ENCODE data around the gene DNAJB11.

Gene DNAJB11

GRCh38 chr3:186598794-186599141 lies 28.2 kb downstream of the DNAJB11 start:
- no peak for TF ChIP-seq CTCF (IDR thresholded peaks at IDR 0.05)
- DNase-seq = no peak
- Histone ChIP-seq H3K4me1 (no peaks in the 10 kb centered on the region), H3K27ac (no peak overlapping the region), H3K27me3 (no peaks in the 10 kb centered on the region), H3K36me3 (no peaks in the 10 kb centered on the region), H3K4me3 (no peak overlapping the region), H3K9me3 (no peaks in the 10 kb centered on the region)
- intact Hi-C loops (cut with DNase I; ENCODE audit: low total_unique reads) = no loop called here

DNA sequence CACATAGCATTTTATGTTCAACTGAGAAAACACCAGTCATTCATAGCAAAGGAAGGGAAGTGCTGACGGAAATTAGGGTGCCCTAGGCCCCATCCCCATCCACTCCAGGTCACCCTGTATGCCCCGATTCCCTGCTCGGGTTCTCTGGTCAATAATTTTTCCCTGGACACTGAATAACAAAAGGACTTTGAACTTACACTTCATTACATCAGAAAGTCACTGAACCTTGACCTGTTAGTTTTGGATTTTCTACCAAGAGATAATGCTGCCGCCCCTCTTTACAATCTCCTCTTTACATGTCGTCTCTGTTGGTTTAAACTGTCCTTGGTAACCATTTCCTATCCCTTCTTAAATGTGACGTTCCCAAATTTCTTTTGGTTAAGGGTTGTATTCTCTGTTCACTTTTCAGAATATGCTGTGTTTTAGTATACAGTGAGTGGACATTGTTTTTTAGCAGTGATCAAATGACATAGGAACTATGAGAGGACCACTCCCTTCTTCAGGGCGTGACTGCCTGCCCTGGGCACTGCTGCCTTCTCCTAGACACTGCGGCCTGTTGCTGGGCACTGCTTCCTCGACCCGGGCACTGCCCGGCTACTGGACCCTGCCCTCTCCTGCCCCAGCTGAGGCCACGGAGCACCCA lies 28.7 kb downstream of the DNAJB11 start:
- intact Hi-C loops (cut with DNase I; ENCODE audit: low total_unique reads) = no loop called here
- no peak for TF ChIP-seq CTCF (IDR thresholded peaks at IDR 0.05)
- no peaks in the 10 kb centered on the region for H3K9me3 ChIP-seq
- DNase-seq = no peak
- H3K4me1 ChIP-seq = no peaks in the 10 kb centered on the region
- no peaks in the 10 kb centered on the region for H3K36me3 ChIP-seq
- H3K4me3 ChIP-seq = no peak overlapping the region
- no peaks in the 10 kb centered on the region for H3K27me3 ChIP-seq
- H3K27ac ChIP-seq = no peak overlapping the region

GRCh38 chr3:186599785-186600166 lies 29.3 kb downstream of the DNAJB11 start:
- Histone ChIP-seq H3K9me3 (no peaks in the 10 kb centered on the region), H3K4me3 (no peak overlapping the region), H3K27me3 (no peaks in the 10 kb centered on the region), H3K27ac (no peak overlapping the region), H3K4me1 (no peaks in the 10 kb centered on the region), H3K36me3 (no peaks in the 10 kb centered on the region)
- intact Hi-C loops (cut with DNase I; ENCODE audit: low total_unique reads) = loop anchor here (10.0 kb wide), 1 partner anchor 1075 kb away; the partner anchor contains the start of gene SST
- DNase-seq = no peak
- TF ChIP-seq CTCF (IDR thresholded peaks at IDR 0.05) = no peak

DNA sequence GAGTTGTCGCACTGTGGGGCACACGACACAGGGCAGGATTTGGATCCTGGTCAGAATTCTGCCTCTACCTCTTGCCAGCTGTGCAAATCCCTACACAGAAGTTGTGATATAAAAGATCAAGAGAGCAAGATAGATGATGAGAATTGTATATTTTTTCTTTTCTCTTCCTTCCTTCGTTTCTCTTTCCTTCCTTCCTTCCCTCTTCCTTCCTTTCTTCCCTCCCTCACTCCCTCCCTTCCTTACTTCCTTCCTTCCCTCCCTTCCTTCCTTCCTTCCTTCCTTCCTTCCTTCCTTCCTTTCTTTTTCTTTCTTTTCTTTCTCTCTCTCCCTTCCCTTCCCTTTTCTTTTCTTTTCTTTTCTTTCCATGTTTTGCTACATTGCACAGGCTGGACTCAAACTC lies 30.4 kb downstream of the DNAJB11 start:
- H3K36me3 ChIP-seq = no peaks in the 10 kb centered on the region
- H3K4me3 ChIP-seq = no peak overlapping the region
- H3K27ac ChIP-seq = no peak overlapping the region
- H3K27me3 ChIP-seq = no peaks in the 10 kb centered on the region
- no peaks in the 10 kb centered on the region for H3K9me3 ChIP-seq
- DNase-seq = no peak
- intact Hi-C loops (cut with DNase I; ENCODE audit: low total_unique reads) = loop anchor here (10.0 kb wide), 1 partner anchor 1074 kb away; the partner anchor contains the start of gene SST
- TF ChIP-seq CTCF (IDR thresholded peaks at IDR 0.05) = no peak
- no peaks in the 10 kb centered on the region for H3K4me1 ChIP-seq

DNA sequence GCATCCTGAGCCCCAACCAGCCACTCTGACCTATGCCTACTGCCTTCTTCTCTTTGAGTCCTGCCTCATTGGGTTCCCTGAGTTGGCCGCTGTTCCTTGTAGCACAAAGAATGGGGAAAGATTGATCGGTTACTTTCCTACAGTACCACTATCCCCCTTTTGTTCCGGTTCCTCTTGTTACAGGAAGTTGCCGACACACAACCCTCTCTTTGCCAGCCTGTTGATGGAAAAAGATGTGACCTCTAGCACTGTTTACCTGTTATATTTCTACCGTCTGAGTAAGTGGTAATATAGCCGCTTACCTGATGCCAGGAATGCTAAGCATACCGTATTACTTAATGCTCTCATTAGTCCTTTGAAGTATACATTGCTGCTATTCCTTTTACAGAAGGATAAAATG lies 32.6 kb downstream of the DNAJB11 start:
- no peak for TF ChIP-seq CTCF (IDR thresholded peaks at IDR 0.05)
- intact Hi-C loops (cut with DNase I; ENCODE audit: low total_unique reads) = loop anchor here (10.0 kb wide), 1 partner anchor 1072 kb away; the partner anchor contains the start of gene SST
- H3K36me3 ChIP-seq = no peaks in the 10 kb centered on the region
- no peaks in the 10 kb centered on the region for H3K27me3 ChIP-seq
- DNase-seq = no peak
- H3K4me3 ChIP-seq = no peak overlapping the region
- H3K27ac ChIP-seq = no peak overlapping the region
- no peaks in the 10 kb centered on the region for H3K4me1 ChIP-seq
- no peaks in the 10 kb centered on the region for H3K9me3 ChIP-seq

DNA sequence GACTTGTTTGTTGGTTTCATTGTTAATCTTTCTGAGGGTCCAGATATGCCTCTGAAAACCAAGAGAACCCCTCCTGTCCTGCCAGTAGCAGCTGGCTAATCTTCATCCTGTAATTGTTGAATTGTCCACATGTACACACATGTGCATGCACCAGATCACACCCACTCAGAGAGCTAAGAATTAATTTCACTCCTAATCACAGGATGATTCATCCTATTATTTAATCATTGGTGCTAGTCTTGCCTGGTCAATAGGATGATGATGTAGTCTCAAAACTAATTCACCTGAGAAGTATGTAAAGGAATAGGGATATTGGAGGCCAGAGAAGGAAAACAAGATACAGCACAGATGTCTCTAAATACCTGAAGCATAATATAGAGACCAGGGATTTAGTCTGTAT lies 34.6 kb downstream of the DNAJB11 start:
- Histone ChIP-seq H3K4me3 (no peak overlapping the region), H3K27ac (no peak overlapping the region), H3K27me3 (no peaks in the 10 kb centered on the region), H3K4me1 (no peaks in the 10 kb centered on the region), H3K36me3 (no peaks in the 10 kb centered on the region), H3K9me3 (no peaks in the 10 kb centered on the region)
- DNase-seq = no peak
- TF ChIP-seq CTCF (IDR thresholded peaks at IDR 0.05) = no peak
- intact Hi-C loops (cut with DNase I; ENCODE audit: low total_unique reads) = loop anchor here (10.0 kb wide), 1 partner anchor 1070 kb away; the partner anchor contains the start of gene SST
